GM12878 (cell line): Measurements from ENCODE around the gene PHLDA3. TPM values are rescaled to one million over a fixed set of nuclear protein-coding genes. Genes with fewer than 3 reads are reported as not detected.

Experiments
- BHLHE40 ChIP-seq, 2 experiments: fragments of 450-650 bp in 1 of 2; IDR thresholded peaks; 2 replicates each; pipeline ENCODE4 v1.6.1; 2011 to 2017; ENCODE audit warnings: low read depth in 2 of 2, borderline replicate concordance in 1 of 2, improper control_type of control experiment in 1 of 2, low read length in 1 of 2, mild to moderate bottlenecking in 1 of 2
- CBX3 ChIP-seq: fragments of 200-600 bp; sonication (generic); IDR thresholded peaks from 2 replicates; pipeline ENCODE4 v1.6.1; 2016; ENCODE audit warnings: low read depth, borderline replicate concordance
- EED ChIP-seq: sonication (generic); IDR thresholded peaks from 2 replicates; pipeline ENCODE4 v1.6.1; 2016; ENCODE audit warnings: antibody characterized with exemption, low read depth
- NKRF ChIP-seq: fragments of 450-650 bp; conservative IDR thresholded peaks from 2 replicates; pipeline ENCODE4 v1.6.1; 2017; ENCODE audit warnings: mild to moderate bottlenecking, moderate library complexity
- POLR2AphosphoS5 ChIP-seq: IDR thresholded peaks from 2 replicates; pipeline ENCODE4 v1.6.1; 2011; ENCODE audit warnings: mild to moderate bottlenecking, low read length, inconsistent platforms
- RAD21 ChIP-seq: IDR thresholded peaks from 2 replicates; pipeline ENCODE4 v1.6.1; 2011; ENCODE audit warnings: mild to moderate bottlenecking, low read depth, low read length, moderate library complexity; ENCODE audit not compliant: insufficient read depth
- RELA ChIP-seq: fragments of 450-650 bp; IDR thresholded peaks from 2 replicates; pipeline ENCODE4 v1.8.0; 2014; ENCODE audit warnings: borderline replicate concordance; ENCODE audit not compliant: partially characterized antibody
- polyA plus RNA-seq, 11 experiments: library from polyadenylated mRNA; depleted of rRNA in 4 of 11; unstranded in 6 of 11; stranded (reverse) in 5 of 11; fragments of >200 nt; fragmentation: Nextera tagmentation in 4 of 11; fragmentation: Illumina TruSeq in 1 of 11; extraction: Ambion mirVana in 4 of 11; extraction: Trizol in 1 of 11; gene quantifications; 1 replicate in 1 of 11; 2 replicates in 10 of 11; pipeline versions ENCODE4 v1.2.1 to v1.2.3, GENCODE V29; 2011 to 2016; ENCODE audit warnings: inconsistent platforms in 2 of 11, missing spikeins in 2 of 11, low read depth in 1 of 11
- total RNA-seq, 4 experiments: library from RNA; depleted of rRNA in 3 of 4; stranded (reverse); fragments of >200 nt in 3 of 4; fragmentation: Illumina TruSeq in 1 of 4; extraction: Trizol in 1 of 4; gene quantifications; 2 replicates each; pipeline versions ENCODE4 v1.2.1 to v1.2.3, GENCODE V29; 2013 to 2021
- TF ChIP-seq, protein P1 (sequence below): fragments of 450-650 bp; IDR thresholded peaks from 2 replicates; pipeline ENCODE4 v1.6.1; 2017; ENCODE audit warnings: borderline replicate concordance
- TF ChIP-seq, protein P2 (sequence below): fragments of 450-650 bp; IDR thresholded peaks from 2 replicates; pipeline ENCODE4 v1.6.1; 2016; ENCODE audit warnings: mild to moderate bottlenecking, moderate library complexity, borderline replicate concordance

Gene PHLDA3
- total and polyA plus RNA-seq, 10 of the 15 experiments (the other 5 are each of a cell fraction or from before 2014, with no cell fraction given): 0.60 to 57.4 (median 21.8) TPM

- no peak for TF ChIP-seq NKRF
- peak; percentile 30; the same call in 1 of the 2 replicates for TF ChIP-seq EED
- TF ChIP-seq RAD21: 0 out of 2 replicates have a peak, but pooled peaks have one; percentile 11
- TF ChIP-seq POLR2AphosphoS5: no peak
- no peak for TF ChIP-seq BHLHE40 (IDR thresholded peaks at IDR 0.05; ENCODE audit: borderline replicate concordance in 1 of 2, low read depth in 2 of 2, low read length in 1 of 2)
- TF ChIP-seq, protein P1, sequence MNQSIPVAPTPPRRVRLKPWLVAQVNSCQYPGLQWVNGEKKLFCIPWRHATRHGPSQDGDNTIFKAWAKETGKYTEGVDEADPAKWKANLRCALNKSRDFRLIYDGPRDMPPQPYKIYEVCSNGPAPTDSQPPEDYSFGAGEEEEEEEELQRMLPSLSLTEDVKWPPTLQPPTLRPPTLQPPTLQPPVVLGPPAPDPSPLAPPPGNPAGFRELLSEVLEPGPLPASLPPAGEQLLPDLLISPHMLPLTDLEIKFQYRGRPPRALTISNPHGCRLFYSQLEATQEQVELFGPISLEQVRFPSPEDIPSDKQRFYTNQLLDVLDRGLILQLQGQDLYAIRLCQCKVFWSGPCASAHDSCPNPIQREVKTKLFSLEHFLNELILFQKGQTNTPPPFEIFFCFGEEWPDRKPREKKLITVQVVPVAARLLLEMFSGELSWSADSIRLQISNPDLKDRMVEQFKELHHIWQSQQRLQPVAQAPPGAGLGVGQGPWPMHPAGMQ: no peak
- TF ChIP-seq, protein P2, sequence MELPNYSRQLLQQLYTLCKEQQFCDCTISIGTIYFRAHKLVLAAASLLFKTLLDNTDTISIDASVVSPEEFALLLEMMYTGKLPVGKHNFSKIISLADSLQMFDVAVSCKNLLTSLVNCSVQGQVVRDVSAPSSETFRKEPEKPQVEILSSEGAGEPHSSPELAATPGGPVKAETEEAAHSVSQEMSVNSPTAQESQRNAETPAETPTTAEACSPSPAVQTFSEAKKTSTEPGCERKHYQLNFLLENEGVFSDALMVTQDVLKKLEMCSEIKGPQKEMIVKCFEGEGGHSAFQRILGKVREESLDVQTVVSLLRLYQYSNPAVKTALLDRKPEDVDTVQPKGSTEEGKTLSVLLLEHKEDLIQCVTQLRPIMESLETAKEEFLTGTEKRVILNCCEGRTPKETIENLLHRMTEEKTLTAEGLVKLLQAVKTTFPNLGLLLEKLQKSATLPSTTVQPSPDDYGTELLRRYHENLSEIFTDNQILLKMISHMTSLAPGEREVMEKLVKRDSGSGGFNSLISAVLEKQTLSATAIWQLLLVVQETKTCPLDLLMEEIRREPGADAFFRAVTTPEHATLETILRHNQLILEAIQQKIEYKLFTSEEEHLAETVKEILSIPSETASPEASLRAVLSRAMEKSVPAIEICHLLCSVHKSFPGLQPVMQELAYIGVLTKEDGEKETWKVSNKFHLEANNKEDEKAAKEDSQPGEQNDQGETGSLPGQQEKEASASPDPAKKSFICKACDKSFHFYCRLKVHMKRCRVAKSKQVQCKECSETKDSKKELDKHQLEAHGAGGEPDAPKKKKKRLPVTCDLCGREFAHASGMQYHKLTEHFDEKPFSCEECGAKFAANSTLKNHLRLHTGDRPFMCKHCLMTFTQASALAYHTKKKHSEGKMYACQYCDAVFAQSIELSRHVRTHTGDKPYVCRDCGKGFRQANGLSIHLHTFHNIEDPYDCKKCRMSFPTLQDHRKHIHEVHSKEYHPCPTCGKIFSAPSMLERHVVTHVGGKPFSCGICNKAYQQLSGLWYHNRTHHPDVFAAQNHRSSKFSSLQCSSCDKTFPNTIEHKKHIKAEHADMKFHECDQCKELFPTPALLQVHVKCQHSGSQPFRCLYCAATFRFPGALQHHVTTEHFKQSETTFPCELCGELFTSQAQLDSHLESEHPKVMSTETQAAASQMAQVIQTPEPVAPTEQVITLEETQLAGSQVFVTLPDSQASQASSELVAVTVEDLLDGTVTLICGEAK: 0 out of 2 replicates have a peak, but pooled peaks have one; percentile 11
- no peak for TF ChIP-seq RELA
- TF ChIP-seq CBX3: no peak
These were observed 7.8 kb upstream of the PHLDA3 start (continued) for GRCh38 chr1:201476670-201477344.
